Skin of body (tissue), 3 donors: ENCODE results near the gene ART1. TPM values are rescaled to one million over a fixed set of nuclear protein-coding genes. Genes with fewer than 3 reads are reported as not detected.

ENCODE experiments used
- DNase-seq: peaks from one replicate; lab custom pipeline; 2025; lab: John Stamatoyannopoulos, UW
- small RNA-seq: library from RNA; depleted of rRNA; stranded (forward); fragments of <200 nt; gene quantifications from one replicate; pipeline ENCODE3, GENCODE V24; 2014; ENCODE audit warnings: low replicate concordance
- total RNA-seq: library from RNA; depleted of rRNA; stranded (reverse); fragments of >200 nt; gene quantifications from one replicate; pipeline ENCODE4 v1.2.3, GENCODE V29; 2014

Gene ART1
- total RNA-seq, 1 donor from 2014 or later: 0.20 TPM

DNA sequence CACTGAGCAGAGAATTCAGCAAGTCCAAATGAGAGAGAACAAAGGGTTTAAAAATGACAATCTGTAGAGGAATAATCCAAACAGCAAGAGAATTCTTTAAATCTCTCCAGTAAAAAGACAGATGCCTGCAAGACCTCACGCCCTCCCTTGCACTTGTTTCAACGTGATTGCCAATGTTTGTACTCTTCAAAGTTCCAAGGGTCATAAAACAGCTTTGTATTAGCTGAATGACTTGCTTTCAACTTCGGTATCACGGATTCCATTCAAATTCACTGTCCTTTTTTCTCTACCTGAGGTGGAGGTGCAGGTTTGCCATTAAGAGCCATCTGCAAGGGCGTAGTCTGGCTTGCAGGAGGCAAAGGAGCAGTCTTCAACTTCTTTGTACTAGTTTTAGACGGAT, 67.3 kb downstream of the ART1 start:
- no peak for DNase-seq

Small RNAs within 50 kb of the gene (small RNA-seq; reads per million reads assigned to genes)
- gene RF00019: not detected

Other genes with a start within 250 kb of the ART1 start
- 1.7 TPM for gene ART5, start 3.1 kb upstream of the ART1 start, total RNA-seq
- 0.20 TPM for gene CHRNA10, start 26.3 kb downstream of the ART1 start, total RNA-seq
- gene NUP98, start 152.4 kb downstream of the ART1 start, total RNA-seq: 85.3 TPM
- gene PGAP2, start 163.4 kb downstream of the ART1 start, total RNA-seq: 18.8 TPM
- gene RHOG, start 195.8 kb downstream of the ART1 start, total RNA-seq: 7.6 TPM
- 30.8 TPM for gene STIM1, start 210.5 kb downstream of the ART1 start, total RNA-seq